Measurements from ENCODE around the gene CRYL1.

GRCh38 chr13:20378721-20379120 lies 146.9 kb downstream of the CRYL1 start:
- TF ChIP-seq SIN3A (IDR thresholded peaks at IDR 0.05; ENCODE audit: borderline replicate concordance, low read depth, low read length) (no peak), ZNF687 (CRISPR knock-in tag; IDR thresholded peaks at IDR 0.05) (no peak), SMC3 (IDR thresholded peaks at IDR 0.05; ENCODE audit: low read length) (no peak), JUNB (CRISPR knock-in tag; IDR thresholded peaks at IDR 0.05; ENCODE audit: borderline replicate concordance) (no peak), ZNF564 (CRISPR knock-in tag; IDR thresholded peaks at IDR 0.05) (no peak), ZNF570 (CRISPR knock-in tag; IDR thresholded peaks at IDR 0.05; ENCODE audit: borderline replicate concordance) (no peak)

Data from HepG2 (cell line).